WERI-Rb-1 (cell line): ENCODE results near the gene KLHL41.
A peak's percentile ranks its signal among the peaks of the same experiment; 100 is the strongest.

Experiments
- DNase-seq: peaks from one replicate; pipeline ENCODE4 v3.0.0-alpha.2; 2020
- H3K27ac ChIP-seq: fragments of 250-450 bp; sonication (Bioruptor Pico); 2 replicates; pipeline ENCODE4 v1.5.1; 2020; ENCODE audit warnings: mild to moderate bottlenecking, moderate library complexity
- H3K27me3 ChIP-seq: fragments of 250-450 bp; sonication (Bioruptor Pico); 2 replicates; pipeline ENCODE4 v1.5.1; 2021; ENCODE audit warnings: mild to moderate bottlenecking, low read depth, moderate library complexity; ENCODE audit not compliant: insufficient read depth, severe bottlenecking
- H3K36me3 ChIP-seq: fragments of 250-450 bp; sonication (Bioruptor Pico); 2 replicates; pipeline ENCODE4 v1.5.1; 2020; ENCODE audit warnings: mild to moderate bottlenecking, moderate library complexity
- H3K4me3 ChIP-seq: 2 replicates; pipeline ENCODE4 v1.5.1; 2011; ENCODE audit warnings: low read depth, mild to moderate bottlenecking, control low read depth, low read length
- H3K9me3 ChIP-seq: fragments of 250-450 bp; sonication (Bioruptor Pico); 2 replicates; pipeline ENCODE4 v1.5.1; 2021; ENCODE audit warnings: mild to moderate bottlenecking, moderate library complexity; ENCODE audit not compliant: severe bottlenecking
- CTCF ChIP-seq: IDR thresholded peaks from 2 replicates; pipeline ENCODE4 v1.5.1; 2011; ENCODE audit warnings: low read depth, mild to moderate bottlenecking, control low read depth, inconsistent platforms, low read length

KLHL41 gene

GRCh38 chr2:169509298-169509885 lies at the start of gene KLHL41:
KLHL41 (plus strand) TSS chr2:169509702; CDS start chr2:169509779, 77 bp downstream.
- DNase-seq, result peak; percentile 30
- Histone ChIP-seq H3K9me3 (no peaks in the 10 kb centered on the region), H3K4me3 (peak within 1 kb of the TSS; percentile 2; the same call in 1 of the 2 replicates), H3K27ac (peak within 1 kb of the TSS; percentile 33; the same call in 1 of the 2 replicates), H3K27me3 (no peaks in the 10 kb centered on the region), H3K36me3 (peaks cover 5% of the 10 kb centered on the region; the same call in 1 of the 2 replicates)
- no peak for TF ChIP-seq CTCF

GRCh38 chr2:169461143-169461542 lies 48.4 kb upstream of the KLHL41 start:
- Histone ChIP-seq H3K9me3 (peaks cover 2% of the 10 kb centered on the region), H3K27ac (no peak overlapping the region), H3K27me3 (no peaks in the 10 kb centered on the region), H3K36me3 (no peaks in the 10 kb centered on the region), H3K4me3 (no peak overlapping the region)
- no peak for DNase-seq
- TF ChIP-seq CTCF, result no peak

- Histone ChIP-seq H3K27me3 (no peaks in the 10 kb centered on the region), H3K4me3 (no peak overlapping the region), H3K36me3 (no peaks in the 10 kb centered on the region), H3K27ac (no peak overlapping the region), H3K9me3 (no peaks in the 10 kb centered on the region)
- TF ChIP-seq CTCF, result no peak
- DNase-seq, result no peak
Measured at GRCh38 chr2:169462896-169463695, 46.4 kb upstream of the KLHL41 start.

GRCh38 chr2:169464466-169464865 lies 45.0 kb upstream of the KLHL41 start:
- no peak for TF ChIP-seq CTCF
- H3K36me3 ChIP-seq, result no peaks in the 10 kb centered on the region
- H3K4me3 ChIP-seq, result no peak overlapping the region
- no peak for DNase-seq
- H3K9me3 ChIP-seq, result no peaks in the 10 kb centered on the region
- H3K27me3 ChIP-seq, result no peaks in the 10 kb centered on the region
- no peak overlapping the region for H3K27ac ChIP-seq

- no peak for TF ChIP-seq CTCF
- DNase-seq, result no peak
- Histone ChIP-seq H3K36me3 (no peaks in the 10 kb centered on the region), H3K27ac (no peak overlapping the region), H3K4me3 (no peak overlapping the region), H3K9me3 (no peaks in the 10 kb centered on the region), H3K27me3 (no peaks in the 10 kb centered on the region)
Measured at GRCh38 chr2:169464882-169465281, 44.6 kb upstream of the KLHL41 start.

- Histone ChIP-seq H3K27me3 (no peaks in the 10 kb centered on the region), H3K27ac (no peak overlapping the region), H3K36me3 (no peaks in the 10 kb centered on the region), H3K9me3 (no peaks in the 10 kb centered on the region), H3K4me3 (no peak overlapping the region)
- no peak for DNase-seq
- TF ChIP-seq CTCF, result no peak
Measured at GRCh38 chr2:169468841-169469240, 40.7 kb upstream of the KLHL41 start.
